Activated B cell treated with CpG ODN at 0.5 μM for 24 hours (primary cell): ENCODE data around the gene CPPED1. TPM values are rescaled to one million over a fixed set of nuclear protein-coding genes. Genes with fewer than 3 reads are reported as not detected.

Source experiments
- ATAC-seq: fragments of 200-7000 bp; cut with Tn5 transposase; one replicate; pipeline ENCODE4 v1.10.0; 2021; ENCODE audit warnings: low read depth, mild to moderate bottlenecking, moderate library complexity
- CTCF ChIA-PET: fragments of 350-600 bp; sonication (Branson Sonifier 250); formaldehyde crosslinking; loops from one replicate; lab custom pipeline; 2021; ENCODE audit warnings: antibody characterized with exemption; lab: Charles Lee
- POLR2A ChIA-PET: fragments of 350-600 bp; sonication (Branson Sonifier 250); formaldehyde crosslinking; loops from one replicate; lab custom pipeline; 2021; ENCODE audit warnings: antibody characterized with exemption; lab: Charles Lee
- DNase-seq: peaks from one replicate; pipeline ENCODE4 v3.0.0; 2022
- H3K27ac Mint-ChIP-seq: one replicate; pipeline ENCODE4 v1.8.0; 2020; ENCODE audit warnings: mixed read lengths
- H3K27me3 Mint-ChIP-seq: one replicate; pipeline ENCODE4 v1.8.0; 2021; ENCODE audit warnings: mixed read lengths
- H3K36me3 Mint-ChIP-seq: one replicate; pipeline ENCODE4 v1.8.0; 2021; ENCODE audit warnings: low read depth, mixed read lengths
- H3K4me1 Mint-ChIP-seq: one replicate; pipeline ENCODE4 v1.8.0; 2021; ENCODE audit warnings: mixed read lengths
- H3K4me3 Mint-ChIP-seq: one replicate; pipeline ENCODE4 v1.8.0; 2020; ENCODE audit warnings: mild to moderate bottlenecking, mixed read lengths
- H3K9me3 Mint-ChIP-seq: one replicate; pipeline ENCODE4 v1.8.0; 2020; ENCODE audit warnings: mixed read lengths
- CTCF ChIP-seq: fragments of 200-600 bp; IDR thresholded peaks from one replicate; pipeline ENCODE4 v1.8.0; 2022; ENCODE audit warnings: antibody characterized with exemption, mild to moderate bottlenecking
- intact Hi-C: fragments of 100-400 bp; cut with micrococcal nuclease; formaldehyde crosslinking; loops from one replicate; pipeline ENCODE4 v1.15.1; 2024
- total RNA-seq: library from RNA; stranded (reverse); gene quantifications from 2 replicates; pipeline ENCODE4 v1.2.3, GENCODE V29; 2022

CPPED1 gene
- total RNA-seq, 1 donor from 2014 or later: 14.1 TPM

- DNase-seq (no peak), ATAC-seq (no peak)
- Mint-ChIP-seq H3K27ac (no peak overlapping the region), H3K4me1 (no peaks in the 10 kb centered on the region), H3K27me3 (peaks cover 4% of the 10 kb centered on the region), H3K4me3 (no peak overlapping the region), H3K36me3 (peaks cover 10% of the 10 kb centered on the region), H3K9me3 (peaks cover 13% of the 10 kb centered on the region)
- ChIA-PET POLR2A (no interaction called here), CTCF (no interaction called here)
- TF ChIP-seq CTCF: no peak
- intact Hi-C loops: no loop called here
These were observed 145.2 kb downstream of the CPPED1 start for GRCh38 chr16:12658506-12658905.

GRCh38 chr16:12655537-12655936 lies 148.2 kb downstream of the CPPED1 start:
- peaks cover 4% of the 10 kb centered on the region for H3K27me3 Mint-ChIP-seq
- intact Hi-C loops: no loop called here
- CTCF ChIA-PET: no interaction called here
- H3K4me1 Mint-ChIP-seq: no peaks in the 10 kb centered on the region
- no peak for TF ChIP-seq CTCF
- no peaks in the 10 kb centered on the region for H3K36me3 Mint-ChIP-seq
- POLR2A ChIA-PET: no interaction called here
- no peak overlapping the region for H3K4me3 Mint-ChIP-seq
- no peak overlapping the region for H3K27ac Mint-ChIP-seq
- peaks cover 10% of the 10 kb centered on the region for H3K9me3 Mint-ChIP-seq
- no peak for ATAC-seq
- DNase-seq: no peak

GRCh38 chr16:12653820-12654392 lies 149.8 kb downstream of the CPPED1 start:
- ChIA-PET CTCF (no interaction called here), POLR2A (no interaction called here)
- Mint-ChIP-seq H3K27ac (no peak overlapping the region), H3K27me3 (peaks cover 7% of the 10 kb centered on the region), H3K9me3 (peaks cover 9% of the 10 kb centered on the region), H3K4me1 (no peaks in the 10 kb centered on the region), H3K36me3 (no peaks in the 10 kb centered on the region), H3K4me3 (no peak overlapping the region)
- ATAC-seq (no peak), DNase-seq (no peak)
- intact Hi-C loops: no loop called here
- no peak for TF ChIP-seq CTCF

- CTCF ChIA-PET: no interaction called here
- POLR2A ChIA-PET: no interaction called here
These were observed 150.8 kb downstream of the CPPED1 start for GRCh38 chr16:12652924-12653323.

More at GRCh38 chr16:12652924-12653323, 150.8 kb downstream of the CPPED1 start:
- Mint-ChIP-seq H3K27ac (no peak overlapping the region), H3K9me3 (peaks cover 5% of the 10 kb centered on the region), H3K4me3 (no peak overlapping the region), H3K27me3 (peaks cover 7% of the 10 kb centered on the region), H3K4me1 (no peaks in the 10 kb centered on the region), H3K36me3 (no peaks in the 10 kb centered on the region)
- TF ChIP-seq CTCF: no peak
- DNase-seq (no peak), ATAC-seq (no peak)
- intact Hi-C loops: no loop called here
